Sigmoid colon (tissue), 4 donors: ENCODE results near the gene CENPO.

Experiments
- EP300 ChIP-seq, 4 donors: sonication (generic); formaldehyde crosslinking; IDR thresholded peaks; one replicate each; pipeline ENCODE4 v1.6.1; 2017; ENCODE audit warnings: antibody characterized with exemption in 4 of 4
- POLR2A ChIP-seq, 2 donors: fragments of 450-650 bp; IDR thresholded peaks; one replicate each; pipeline ENCODE4 v1.6.1; 2016; ENCODE audit warnings: antibody characterized with exemption in 2 of 2, mild to moderate bottlenecking in 2 of 2, moderate library complexity in 2 of 2
- POLR2AphosphoS5 ChIP-seq, 4 donors: sonication (generic); formaldehyde crosslinking; IDR thresholded peaks; one replicate each; pipeline ENCODE4 v1.6.1; 2017; ENCODE audit warnings: antibody characterized with exemption in 4 of 4
- TF ChIP-seq, protein P1 (sequence below), 4 experiments: fragments of 450-650 bp in 3 of 4; fragments of 200-600 bp in 1 of 4; IDR thresholded peaks; one replicate each; pipeline ENCODE4 v1.5.1; 2016 to 2019; ENCODE audit warnings: antibody characterized with exemption in 4 of 4, mild to moderate bottlenecking in 3 of 4, moderate library complexity in 2 of 4

DNA sequence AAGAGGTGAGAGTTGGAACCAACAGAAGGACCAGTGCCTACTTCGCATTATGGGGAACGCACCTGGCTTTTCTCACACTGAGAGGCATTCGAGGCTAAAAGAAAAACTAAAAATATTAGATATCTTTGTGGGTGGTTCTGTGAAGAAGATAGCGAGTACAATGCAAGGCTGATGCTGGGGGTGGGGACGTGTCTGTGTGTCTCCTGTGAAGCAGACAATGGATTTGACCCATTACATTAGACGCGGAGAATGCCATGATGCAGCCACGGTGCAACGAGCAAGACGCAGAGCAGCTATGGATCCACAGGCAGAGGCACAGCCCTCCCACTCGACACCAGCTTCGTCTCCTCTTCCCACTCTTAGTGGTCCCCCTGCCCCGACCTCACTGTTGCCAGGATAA is 65.8 kb downstream of the CENPO start:
- TF ChIP-seq POLR2A (IDR thresholded peaks at IDR 0.05) (no peak), POLR2AphosphoS5 (IDR thresholded peaks at IDR 0.05) (no peak), EP300 (IDR thresholded peaks at IDR 0.05) (no peak)
- TF ChIP-seq, protein P1, sequence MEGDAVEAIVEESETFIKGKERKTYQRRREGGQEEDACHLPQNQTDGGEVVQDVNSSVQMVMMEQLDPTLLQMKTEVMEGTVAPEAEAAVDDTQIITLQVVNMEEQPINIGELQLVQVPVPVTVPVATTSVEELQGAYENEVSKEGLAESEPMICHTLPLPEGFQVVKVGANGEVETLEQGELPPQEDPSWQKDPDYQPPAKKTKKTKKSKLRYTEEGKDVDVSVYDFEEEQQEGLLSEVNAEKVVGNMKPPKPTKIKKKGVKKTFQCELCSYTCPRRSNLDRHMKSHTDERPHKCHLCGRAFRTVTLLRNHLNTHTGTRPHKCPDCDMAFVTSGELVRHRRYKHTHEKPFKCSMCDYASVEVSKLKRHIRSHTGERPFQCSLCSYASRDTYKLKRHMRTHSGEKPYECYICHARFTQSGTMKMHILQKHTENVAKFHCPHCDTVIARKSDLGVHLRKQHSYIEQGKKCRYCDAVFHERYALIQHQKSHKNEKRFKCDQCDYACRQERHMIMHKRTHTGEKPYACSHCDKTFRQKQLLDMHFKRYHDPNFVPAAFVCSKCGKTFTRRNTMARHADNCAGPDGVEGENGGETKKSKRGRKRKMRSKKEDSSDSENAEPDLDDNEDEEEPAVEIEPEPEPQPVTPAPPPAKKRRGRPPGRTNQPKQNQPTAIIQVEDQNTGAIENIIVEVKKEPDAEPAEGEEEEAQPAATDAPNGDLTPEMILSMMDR (IDR thresholded peaks at IDR 0.05): no peak
